Ishikawa (cell line): ENCODE results near the gene GAB3.

ENCODE experiments used
- CEBPB ChIP-seq: IDR thresholded peaks from 2 replicates; pipeline ENCODE4 v1.6.1; 2012
- CREB1 ChIP-seq: IDR thresholded peaks from 2 replicates; pipeline ENCODE4 v1.6.1; 2012; ENCODE audit warnings: low read depth
- EGR1 ChIP-seq: IDR thresholded peaks from 2 replicates; pipeline ENCODE4 v1.6.1; 2012
- EP300 ChIP-seq: IDR thresholded peaks from 2 replicates; pipeline ENCODE4 v1.6.1; 2012; ENCODE audit warnings: borderline replicate concordance
- FOXM1 ChIP-seq: IDR thresholded peaks from 2 replicates; pipeline ENCODE4 v1.6.1; 2012; ENCODE audit warnings: low read depth, borderline replicate concordance
- RAD21 ChIP-seq: IDR thresholded peaks from 2 replicates; pipeline ENCODE4 v1.6.1; 2012; ENCODE audit warnings: low read depth
- TAF1 ChIP-seq: IDR thresholded peaks from 2 replicates; pipeline ENCODE4 v1.6.1; 2012; ENCODE audit warnings: low read depth, mild to moderate bottlenecking
- TCF12 ChIP-seq: IDR thresholded peaks from 2 replicates; pipeline ENCODE4 v1.6.1; 2012; ENCODE audit warnings: low read depth
- TEAD4 ChIP-seq: IDR thresholded peaks from 2 replicates; pipeline ENCODE4 v1.6.1; 2012
- YY1 ChIP-seq: IDR thresholded peaks from 2 replicates; pipeline ENCODE4 v1.6.1; 2012; ENCODE audit warnings: low read depth
- ZBTB7A ChIP-seq: IDR thresholded peaks from 2 replicates; pipeline ENCODE4 v1.6.1; 2012; ENCODE audit warnings: low read depth
- TF ChIP-seq, protein P1 (sequence below): IDR thresholded peaks from 2 replicates; pipeline ENCODE4 v1.6.1; 2012

DNA sequence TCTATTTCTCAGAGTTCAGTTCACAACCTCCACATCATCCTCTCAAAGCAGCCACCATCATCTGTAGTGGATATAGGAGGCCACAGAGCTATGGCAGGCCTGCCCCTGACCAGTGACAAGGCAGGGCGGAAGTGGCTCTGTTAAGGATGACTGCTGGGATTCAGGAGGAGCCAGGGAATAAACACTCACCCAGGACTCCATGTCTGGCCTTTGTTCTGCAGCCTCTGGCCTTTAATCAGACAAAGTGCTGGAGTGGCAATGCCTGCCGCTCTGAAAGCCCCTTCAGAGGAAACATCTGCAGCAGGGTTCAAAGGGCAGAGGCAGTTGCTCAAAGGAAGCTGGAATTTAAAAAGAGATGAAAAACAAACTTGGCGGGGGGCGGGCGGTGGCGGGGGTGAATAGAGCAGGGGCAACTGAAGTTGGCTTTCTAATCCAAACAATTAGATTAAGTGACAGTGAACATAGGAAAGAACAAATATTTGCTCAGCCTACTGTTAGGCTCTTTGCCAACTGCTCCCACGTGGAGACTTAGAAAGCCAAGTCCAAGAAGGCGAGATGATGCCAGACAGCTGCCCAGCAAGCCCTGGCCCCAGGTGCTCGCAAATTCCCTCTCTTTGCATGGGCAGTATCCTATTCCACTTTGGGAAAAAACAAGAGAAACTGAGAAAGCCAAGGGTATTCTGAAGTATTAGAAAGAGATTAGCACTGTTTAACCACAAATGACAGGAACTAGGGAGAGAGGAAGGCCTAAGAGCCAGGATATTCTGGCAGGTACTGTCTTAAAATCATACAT is 48.9 kb upstream of the GAB3 start:
- TF ChIP-seq YY1 (no peak), TEAD4 (no peak), EP300 (no peak), CREB1 (no peak), FOXM1 (no peak), TAF1 (no peak), TCF12 (no peak), EGR1 (no peak), RAD21 (no peak), CEBPB (no peak), ZBTB7A (no peak)
- TF ChIP-seq, protein P1, sequence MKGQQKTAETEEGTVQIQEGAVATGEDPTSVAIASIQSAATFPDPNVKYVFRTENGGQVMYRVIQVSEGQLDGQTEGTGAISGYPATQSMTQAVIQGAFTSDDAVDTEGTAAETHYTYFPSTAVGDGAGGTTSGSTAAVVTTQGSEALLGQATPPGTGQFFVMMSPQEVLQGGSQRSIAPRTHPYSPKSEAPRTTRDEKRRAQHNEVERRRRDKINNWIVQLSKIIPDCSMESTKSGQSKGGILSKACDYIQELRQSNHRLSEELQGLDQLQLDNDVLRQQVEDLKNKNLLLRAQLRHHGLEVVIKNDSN = no peak
